HuH-7 (cell line): ENCODE measurements around the gene CPTP.
"Not testable (repeated sequence)": the region's sequence is repeated elsewhere in the genome, so short reads cannot be mapped to it uniquely, and the experiment has no call there.

ENCODE experiments used
- DNase-seq: peaks from one replicate; pipeline ENCODE4 v3.0.0; 2011; ENCODE audit warnings: low spot score

CPTP gene

DNA sequence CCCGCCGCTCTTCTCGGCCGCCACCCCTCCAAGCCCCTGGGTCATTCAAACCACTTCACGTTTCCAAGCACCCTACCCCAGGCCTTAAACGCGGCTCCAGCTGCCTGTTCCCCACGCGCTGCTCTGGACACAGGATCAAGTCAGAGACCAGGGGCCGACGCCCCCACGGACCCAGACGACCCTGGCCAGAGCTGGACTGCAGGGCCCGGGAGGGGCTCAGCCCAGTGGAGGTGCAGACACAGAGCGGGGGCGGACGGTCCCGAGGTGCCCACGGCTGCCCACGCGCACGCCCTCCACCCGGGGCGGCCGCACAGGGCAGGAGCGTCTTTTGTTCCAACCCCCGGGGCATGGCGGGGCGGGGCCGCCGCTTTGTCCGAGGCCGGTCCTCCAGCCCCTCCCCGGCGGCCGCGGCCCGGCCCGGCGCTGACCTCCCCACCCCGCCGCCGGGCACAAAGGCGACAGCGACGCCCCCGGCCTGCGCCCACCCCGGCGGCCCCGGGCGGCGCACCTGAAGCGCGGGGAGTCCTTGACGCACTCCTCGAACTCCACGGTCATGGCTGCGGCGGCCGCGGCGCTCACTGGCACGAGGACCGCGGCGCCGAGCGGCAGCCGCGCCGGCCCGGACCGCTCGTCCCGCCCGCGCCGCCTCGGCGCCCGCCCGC, 17.2 kb upstream of the CPTP start:
- no peak for DNase-seq

DNA sequence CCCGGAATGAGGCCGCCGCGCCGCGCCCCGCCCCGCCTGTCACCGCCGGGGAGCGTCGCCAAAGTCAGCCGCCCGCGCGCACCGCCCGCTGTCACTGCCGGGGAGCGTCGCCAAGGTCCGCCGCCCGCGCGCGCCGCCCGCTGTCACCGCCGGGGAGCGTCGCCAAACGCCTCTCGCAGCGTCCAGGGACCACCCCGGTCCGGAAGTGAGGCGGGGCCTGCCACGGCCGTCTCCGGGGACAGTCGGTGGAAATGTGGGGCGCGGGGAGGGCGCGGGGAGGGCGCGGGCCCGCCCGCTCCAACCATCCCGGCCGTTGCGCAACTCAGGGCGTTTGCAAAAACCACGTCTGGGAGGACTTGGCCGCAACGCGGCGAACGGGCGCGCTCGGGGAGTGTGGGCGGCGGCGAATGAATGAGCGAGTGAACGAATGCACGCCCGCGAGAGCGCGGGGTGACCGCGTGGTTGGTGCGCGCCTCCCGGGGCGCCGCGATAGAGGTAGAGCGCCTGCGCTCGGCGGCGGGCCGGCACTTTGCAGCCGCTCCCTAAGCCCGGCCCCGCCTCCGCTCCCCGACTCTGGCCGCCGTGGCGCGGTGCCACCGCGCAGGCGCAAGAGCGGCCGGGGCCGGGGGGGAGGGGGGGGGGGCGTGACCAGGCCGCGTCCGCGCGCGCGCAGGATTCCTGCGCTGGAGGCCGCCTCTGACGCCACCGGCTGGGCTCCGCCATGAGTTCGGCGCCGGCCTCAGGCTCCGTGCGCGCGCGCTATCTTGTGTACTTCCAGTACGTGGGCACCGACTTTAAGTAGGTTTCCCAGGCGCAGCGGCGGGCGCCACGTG, 16.5 kb upstream of the CPTP start, which contains the start of the genes ACAP3 and PUSL1:
Gene ACAP3, minus strand, starts transcription at position 8 of the 833 bp plus-strand sequence. CDS start 115 bp downstream, outside the sequence.
Gene PUSL1, plus strand, starts transcription at position 675 of the 833 bp plus-strand sequence. Its CDS starts 47 bp downstream, at position 722.
- peak; percentile 96 for DNase-seq

DNA sequence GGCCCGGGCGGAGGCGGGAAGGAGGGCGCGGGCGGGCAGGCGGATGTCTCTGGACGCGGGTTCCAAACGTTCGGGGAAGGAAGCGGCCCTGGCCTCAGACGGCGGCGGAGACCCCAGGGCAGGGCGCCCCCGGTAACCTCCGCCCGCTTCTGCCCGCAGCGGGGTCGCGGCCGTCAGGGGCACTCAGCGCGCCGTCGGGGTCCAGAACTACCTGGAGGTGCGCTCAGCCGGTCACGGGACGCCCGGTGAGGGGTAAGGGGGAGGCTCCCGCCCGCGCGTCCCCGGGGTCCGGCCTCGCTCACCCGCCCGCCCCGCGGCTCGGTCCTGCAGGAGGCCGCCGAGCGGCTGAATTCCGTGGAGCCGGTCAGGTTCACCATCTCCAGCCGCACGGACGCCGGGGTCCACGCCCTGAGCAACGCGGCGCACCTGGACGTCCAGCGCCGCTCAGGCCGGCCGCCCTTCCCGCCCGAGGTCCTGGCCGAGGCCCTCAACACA, 15.8 kb upstream of the CPTP start:
- DNase-seq, result no peak

DNA sequence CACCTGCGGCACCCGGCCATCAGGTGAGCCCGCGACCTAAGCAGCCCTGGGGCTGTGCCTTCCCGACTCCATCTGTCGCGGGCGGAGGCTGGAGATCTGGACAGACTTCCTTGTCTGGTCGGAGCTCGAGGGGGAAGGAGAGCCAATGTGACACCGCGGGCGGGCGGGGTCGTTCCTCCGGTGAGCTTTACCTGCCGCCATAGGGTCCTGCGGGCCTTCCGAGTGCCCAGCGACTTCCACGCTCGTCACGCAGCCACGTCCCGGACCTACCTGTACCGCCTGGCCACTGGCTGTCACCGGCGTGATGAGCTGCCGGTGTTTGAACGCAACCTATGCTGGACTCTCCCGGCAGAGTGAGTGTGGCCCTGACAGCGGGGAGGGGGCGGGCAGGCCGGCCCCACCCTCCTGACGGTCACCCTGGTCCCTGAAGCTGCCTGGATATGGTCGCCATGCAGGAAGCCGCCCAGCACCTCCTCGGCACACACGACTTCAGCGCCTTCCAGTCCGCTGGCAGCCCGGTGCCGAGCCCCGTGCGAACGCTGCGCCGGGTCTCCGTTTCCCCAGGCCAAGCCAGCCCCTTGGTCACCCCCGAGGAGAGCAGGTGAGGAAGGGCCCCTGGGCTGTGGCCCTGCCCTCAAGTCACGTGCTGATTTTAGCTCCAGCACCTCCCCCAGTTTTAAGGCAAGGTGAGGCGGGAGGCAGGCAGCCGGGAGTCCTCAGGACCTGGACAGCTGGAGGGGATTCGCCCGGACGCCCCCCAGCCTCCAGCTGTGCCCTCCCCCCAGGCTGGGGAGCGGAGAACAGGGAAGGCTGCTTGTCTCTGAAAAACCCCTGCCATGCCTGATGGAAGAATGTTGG, 15.1 kb upstream of the CPTP start:
- DNase-seq, result no peak

- DNase-seq, result no peak
These were observed 14.6 kb upstream of the CPTP start for GRCh38 chr1:1310109-1310385.

DNA sequence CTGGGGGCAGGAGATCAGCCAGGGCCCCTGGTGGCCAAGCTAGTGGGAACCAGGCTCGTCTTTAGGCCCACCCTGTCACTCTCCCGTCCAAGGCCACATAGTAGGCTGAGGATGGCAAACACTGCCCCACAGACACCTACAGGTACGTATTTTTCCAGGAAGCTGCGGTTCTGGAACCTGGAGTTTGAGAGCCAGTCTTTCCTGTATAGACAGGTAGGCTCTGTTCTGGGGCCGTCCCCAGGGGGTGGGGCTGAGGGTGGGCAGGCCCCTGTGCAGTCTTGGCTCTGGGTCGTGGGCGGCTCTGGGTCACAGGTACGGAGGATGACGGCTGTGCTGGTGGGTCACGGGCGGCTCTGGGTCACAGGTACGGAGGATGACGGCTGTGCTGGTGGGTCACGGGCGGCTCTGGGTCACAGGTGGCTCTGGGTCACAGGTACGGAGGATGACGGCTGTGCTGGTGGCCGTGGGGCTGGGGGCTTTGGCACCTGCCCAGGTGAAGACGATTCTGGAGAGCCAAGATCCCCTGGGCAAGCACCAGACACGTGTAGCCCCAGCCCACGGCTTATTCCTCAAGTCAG, 14.0 kb upstream of the CPTP start:
- DNase-seq, result no peak

GRCh38 chr1:1311107-1312104, 13.2 kb upstream of the CPTP start:
- DNase-seq, result no peak

- no peak for DNase-seq
These were observed 11.9 kb upstream of the CPTP start for GRCh38 chr1:1312450-1313314.

DNA sequence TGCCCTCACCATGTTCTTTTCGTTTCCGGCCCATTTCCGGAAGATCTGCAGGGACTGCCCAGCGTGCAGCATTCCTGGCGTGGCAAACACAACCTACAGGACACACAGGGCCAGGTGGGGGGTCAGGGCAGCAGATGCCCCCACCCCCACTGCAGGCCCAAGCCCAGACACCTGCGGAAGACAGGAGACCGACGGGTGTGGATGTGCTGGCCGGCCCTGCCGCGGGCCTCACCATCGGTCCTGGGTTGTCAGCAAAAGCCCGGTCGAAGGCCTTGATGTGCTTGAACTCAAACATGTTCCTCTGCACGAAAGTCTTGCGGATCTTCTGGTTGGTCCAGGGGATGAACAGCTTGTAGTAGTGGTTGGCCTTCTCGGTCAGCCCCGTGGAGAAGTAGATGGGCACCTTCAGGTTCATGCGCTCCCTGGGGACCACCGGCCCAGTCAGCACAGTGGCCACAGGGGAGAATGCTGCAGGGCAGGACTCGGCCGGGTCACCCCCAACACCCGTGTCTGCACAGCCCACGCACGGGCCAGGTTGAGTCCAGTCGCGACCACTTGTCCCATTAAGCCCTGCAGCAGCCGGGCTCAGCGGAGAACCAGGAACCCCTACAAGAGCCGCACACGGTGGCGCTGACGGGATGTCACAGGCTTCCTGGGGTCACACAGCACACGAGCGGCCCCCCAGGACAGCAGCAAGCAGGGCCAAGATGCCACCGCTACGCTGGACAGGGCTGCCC, 10.9 kb upstream of the CPTP start:
- no peak for DNase-seq

DNA sequence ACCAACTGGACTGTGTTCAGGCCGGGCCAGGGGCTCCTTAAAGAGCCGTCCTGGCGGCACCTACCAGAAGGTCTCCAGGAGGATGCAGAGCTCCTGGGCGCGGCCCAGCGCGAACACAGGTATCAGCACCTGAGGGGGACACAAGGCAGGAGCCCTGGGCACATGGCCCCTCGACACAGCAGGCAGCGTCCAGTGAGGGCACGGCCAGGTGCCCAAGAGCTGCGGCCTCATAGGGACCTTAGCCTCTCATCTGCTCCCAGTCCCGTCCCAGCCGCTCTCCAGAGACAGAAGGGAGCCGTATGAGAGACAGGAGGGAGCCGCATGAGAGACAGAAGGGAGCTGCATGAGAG, 10.4 kb upstream of the CPTP start:
- DNase-seq, result no peak

GRCh38 chr1:1314678-1315335, 9.8 kb upstream of the CPTP start:
- no peak for DNase-seq

DNA sequence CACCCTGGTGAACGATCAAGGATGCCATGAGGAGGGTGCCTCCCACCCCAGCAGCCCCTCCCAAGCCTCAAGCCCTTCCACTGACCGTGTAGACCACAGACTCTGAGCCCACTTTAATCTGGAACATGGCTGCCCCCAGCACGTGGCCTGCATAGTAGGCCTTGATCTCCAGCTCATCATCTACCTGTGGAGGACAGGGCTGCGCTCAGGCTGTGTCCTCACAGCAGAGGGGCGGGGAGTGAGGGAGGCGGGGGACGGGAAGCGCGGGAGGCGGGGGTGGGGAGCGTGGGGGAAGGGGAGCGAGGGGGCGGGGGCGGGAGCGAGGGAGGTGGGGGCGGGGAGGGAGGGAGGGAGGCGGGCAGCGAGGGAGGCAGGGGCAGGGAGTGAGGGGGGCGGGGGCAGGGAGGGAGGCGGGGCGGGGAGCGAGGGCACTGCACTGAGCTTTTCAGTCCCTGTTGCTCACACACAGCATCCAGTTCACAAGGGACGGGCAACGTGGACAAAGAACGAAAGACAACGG, 9.1 kb upstream of the CPTP start:
- DNase-seq, result no peak

- not testable (repeated sequence) for DNase-seq
These were observed 8.4 kb upstream of the CPTP start for GRCh38 chr1:1316199-1316598.

DNA sequence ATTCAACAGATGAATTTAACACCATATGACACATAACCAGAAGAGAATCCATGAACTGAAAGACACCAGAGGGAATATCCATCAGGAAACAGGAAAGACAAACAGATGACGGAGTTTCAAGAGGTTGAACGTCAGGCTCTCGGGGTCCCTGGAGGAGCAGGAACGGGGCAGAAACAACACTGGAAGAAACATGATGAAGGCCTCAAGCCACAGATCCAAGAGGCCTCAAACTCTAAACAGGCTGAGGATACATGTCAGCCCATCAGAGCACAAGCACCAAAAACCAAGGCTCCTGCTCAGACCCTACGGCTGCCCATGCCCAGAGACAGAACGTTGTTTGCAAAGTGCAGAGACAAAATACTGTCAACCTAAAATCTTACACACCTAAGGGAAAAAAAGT, 7.2 kb upstream of the CPTP start:
- no peak for DNase-seq

GRCh38 chr1:1318131-1318652, 6.4 kb upstream of the CPTP start:
- no peak for DNase-seq

GRCh38 chr1:1318777-1319645, 5.6 kb upstream of the CPTP start:
- no peak for DNase-seq

DNA sequence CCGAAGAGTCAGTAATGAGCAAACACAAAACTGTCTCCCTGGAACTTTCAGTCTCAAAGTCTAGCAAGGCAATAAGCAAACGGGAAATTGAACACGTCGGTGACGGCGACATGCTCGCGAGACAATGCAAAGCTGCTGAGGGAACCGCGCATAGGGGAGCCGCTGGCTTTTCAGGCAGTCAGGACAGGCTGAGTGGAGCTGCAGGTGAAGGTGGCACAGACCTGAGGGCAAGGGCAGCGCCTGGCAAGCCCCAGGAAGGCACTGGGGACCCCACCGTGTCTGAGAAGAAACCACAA, 5.0 kb upstream of the CPTP start:
- DNase-seq, result no peak
